Activated naive CD8-positive, alpha-beta T cell treated with anti-CD3 and anti-CD28 coated beads, Interleukin-2, amount 10 ng/mL, durations not matched to agents 7 days and 5 days (primary cell): Measurements from ENCODE around the gene SOX1. TPM values are rescaled to one million over a fixed set of nuclear protein-coding genes. Genes with fewer than 3 reads are reported as not detected.
A peak's percentile ranks its signal among the peaks of the same experiment; 100 is the strongest.

Experiments used
- ATAC-seq: fragments of 150-1000 bp; cut with Tn5 transposase; one replicate; pipeline ENCODE4 v1.10.0; 2021; ENCODE audit warnings: low read depth, moderate library complexity
- POLR2A ChIA-PET: fragments of 350-600 bp; sonication (Branson Sonifier 250); formaldehyde crosslinking; loops from one replicate; lab custom pipeline; 2021; ENCODE audit warnings: antibody characterized with exemption; lab: Charles Lee
- DNase-seq: peaks from one replicate; pipeline ENCODE4 v3.0.0; 2021
- H3K27ac Mint-ChIP-seq: one replicate; pipeline ENCODE4 v1.8.0; 2022; ENCODE audit warnings: mild to moderate bottlenecking, mixed read lengths
- H3K27me3 Mint-ChIP-seq: one replicate; pipeline ENCODE4 v1.8.0; 2022; ENCODE audit warnings: mild to moderate bottlenecking, moderate library complexity, mixed read lengths
- H3K36me3 Mint-ChIP-seq: one replicate; pipeline ENCODE4 v1.8.0; 2021; ENCODE audit warnings: mild to moderate bottlenecking, mixed read lengths
- H3K4me1 Mint-ChIP-seq: one replicate; pipeline ENCODE4 v1.8.0; 2021; ENCODE audit warnings: mixed read lengths
- H3K4me3 Mint-ChIP-seq: one replicate; pipeline ENCODE4 v1.8.0; 2022; ENCODE audit warnings: mild to moderate bottlenecking, moderate library complexity, mixed read lengths
- H3K9me3 Mint-ChIP-seq: one replicate; pipeline ENCODE4 v1.8.0; 2021; ENCODE audit warnings: mixed read lengths
- total RNA-seq, 2 experiments: library from RNA; stranded (reverse); gene quantifications; one replicate each; pipeline ENCODE4 v1.2.3, GENCODE V29; 2021

SOX1 gene
- not detected for total RNA-seq

DNA sequence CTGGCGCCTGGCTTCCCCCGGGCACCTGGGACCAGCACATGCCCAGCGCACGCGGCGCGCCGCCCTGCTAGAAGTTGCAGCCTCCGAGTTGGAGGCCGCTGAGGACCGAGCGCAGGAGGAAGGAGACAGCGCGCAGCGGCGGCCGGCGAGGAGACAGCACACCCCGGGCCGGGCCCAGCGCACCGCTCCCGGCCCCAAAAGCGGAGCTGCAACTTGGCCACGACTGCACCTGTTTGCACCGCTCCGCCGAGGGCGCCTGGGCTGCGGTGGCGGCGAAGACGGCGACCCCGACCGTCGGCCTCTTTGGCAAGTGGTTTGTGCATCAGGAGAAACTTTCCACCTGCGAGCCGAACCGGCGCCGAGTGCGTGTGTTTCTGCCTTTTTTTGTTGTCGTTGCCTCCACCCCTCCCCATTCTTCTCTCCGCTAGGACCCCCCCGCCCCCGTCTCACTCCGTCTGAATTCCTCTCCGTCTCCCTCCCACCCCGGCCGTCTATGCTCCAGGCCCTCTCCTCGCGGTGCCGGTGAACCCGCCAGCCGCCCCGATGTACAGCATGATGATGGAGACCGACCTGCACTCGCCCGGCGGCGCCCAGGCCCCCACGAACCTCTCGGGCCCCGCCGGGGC, at the start of gene SOX1:
Gene SOX1, plus strand, starts transcription at position 34 of the 626 bp plus-strand sequence. Its CDS starts 510 bp downstream, at position 544.
- Mint-ChIP-seq H3K9me3 (peaks cover 10% of the 10 kb centered on the region), H3K27me3 (peaks cover 64% of the 10 kb centered on the region), H3K4me3 (no peak within 1 kb of the TSS), H3K36me3 (peaks cover 6% of the 10 kb centered on the region), H3K27ac (peak within 1 kb of the TSS; percentile 74), H3K4me1 (peaks cover 1% of the 10 kb centered on the region)
- POLR2A ChIA-PET = no interaction called here
- DNase-seq = no peak
- ATAC-seq = no peak

DNA sequence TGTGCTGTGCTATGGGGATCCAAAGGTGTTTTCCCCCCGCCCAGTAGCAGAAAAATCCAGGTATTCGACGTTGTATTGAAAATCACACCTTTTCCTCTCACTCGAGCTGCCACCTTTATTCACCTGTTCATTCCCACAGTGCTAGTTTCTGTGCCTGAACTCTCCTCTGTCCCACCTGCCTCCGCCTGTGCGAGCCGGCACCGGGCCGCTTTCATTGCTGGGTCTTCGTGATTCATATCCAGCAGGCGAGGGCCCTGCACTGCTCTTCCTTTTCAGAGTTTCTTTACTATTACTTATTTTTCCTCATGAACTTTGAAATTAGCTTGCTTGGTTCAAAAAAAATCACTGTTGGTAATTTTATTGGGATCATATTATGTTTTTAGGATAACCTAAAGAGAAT, 42.4 kb upstream of the SOX1 start:
- Mint-ChIP-seq H3K27ac (no peak overlapping the region), H3K9me3 (peaks cover 2% of the 10 kb centered on the region), H3K36me3 (no peaks in the 10 kb centered on the region), H3K4me3 (no peak overlapping the region), H3K27me3 (no peaks in the 10 kb centered on the region), H3K4me1 (no peaks in the 10 kb centered on the region)
- POLR2A ChIA-PET = no interaction called here
- ATAC-seq (no peak), DNase-seq (no peak)

DNA sequence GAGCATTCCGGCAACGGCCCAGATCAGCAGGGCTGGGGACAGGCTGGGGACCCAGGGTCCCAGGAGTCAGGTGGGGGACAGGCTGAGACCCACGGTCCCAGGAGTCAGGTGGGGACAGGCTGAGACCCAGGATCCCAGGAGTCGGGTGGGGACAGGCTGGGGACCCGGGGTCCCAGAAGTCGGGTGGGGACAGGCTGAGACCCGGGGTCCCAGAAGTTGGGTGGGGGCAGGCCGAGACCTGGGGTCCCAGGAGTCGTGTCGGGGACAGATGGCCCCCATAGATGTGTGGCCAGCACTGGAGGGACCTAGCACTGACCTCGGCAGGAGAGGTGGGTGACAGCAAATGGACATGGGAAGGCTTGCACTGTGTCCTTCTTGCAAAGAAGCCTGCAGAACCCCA, 39.7 kb upstream of the SOX1 start:
- no peaks in the 10 kb centered on the region for H3K36me3 Mint-ChIP-seq
- POLR2A ChIA-PET = no interaction called here
- no peak overlapping the region for H3K27ac Mint-ChIP-seq
- H3K9me3 Mint-ChIP-seq = no peaks in the 10 kb centered on the region
- ATAC-seq = no peak
- H3K4me3 Mint-ChIP-seq = no peak overlapping the region
- H3K27me3 Mint-ChIP-seq = no peaks in the 10 kb centered on the region
- DNase-seq = no peak
- no peaks in the 10 kb centered on the region for H3K4me1 Mint-ChIP-seq

DNA sequence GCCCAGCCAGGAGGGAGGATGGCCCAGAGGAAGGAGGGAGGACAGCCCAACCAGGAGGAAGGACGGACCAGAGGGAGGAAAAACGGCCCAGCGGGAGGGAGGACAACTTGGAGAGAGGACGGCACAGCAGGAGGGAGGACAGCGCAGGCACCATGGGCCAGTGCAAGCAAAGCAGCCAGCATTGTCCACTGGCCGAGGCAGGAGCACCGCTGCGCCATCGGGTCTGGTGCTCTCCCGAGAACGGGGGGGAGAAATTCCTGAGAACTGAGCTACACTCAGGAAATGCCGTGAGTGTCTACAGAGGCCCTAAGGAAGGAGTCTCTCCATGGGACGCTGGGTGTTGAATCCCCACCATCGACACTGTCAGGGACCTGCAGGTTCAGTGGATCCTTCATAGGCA, 38.5 kb upstream of the SOX1 start:
- Mint-ChIP-seq H3K4me1 (no peaks in the 10 kb centered on the region), H3K4me3 (no peak overlapping the region), H3K36me3 (no peaks in the 10 kb centered on the region), H3K9me3 (no peaks in the 10 kb centered on the region), H3K27me3 (no peaks in the 10 kb centered on the region), H3K27ac (no peak overlapping the region)
- POLR2A ChIA-PET = no interaction called here
- ATAC-seq (no peak), DNase-seq (no peak)

DNA sequence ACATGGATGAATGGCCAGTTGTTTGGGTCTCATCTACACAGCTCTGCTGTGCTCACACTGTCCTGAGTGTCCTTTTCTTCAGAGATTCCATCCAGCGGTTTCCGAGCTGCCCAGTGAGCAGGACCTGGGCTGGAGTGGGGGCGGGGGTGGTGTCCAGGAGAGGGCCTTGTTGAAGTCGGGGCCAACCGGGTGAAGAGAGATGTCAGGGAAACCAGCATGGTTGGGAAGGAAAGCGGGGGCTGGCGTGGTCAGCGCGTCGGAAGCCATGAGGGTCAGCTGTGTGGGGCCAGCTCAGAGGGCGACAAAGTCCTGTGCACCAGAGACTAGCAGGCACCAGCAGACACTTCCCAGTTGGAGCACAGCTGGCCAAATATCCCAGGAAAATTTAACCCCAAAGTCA, 37.8 kb upstream of the SOX1 start:
- Mint-ChIP-seq H3K27me3 (no peaks in the 10 kb centered on the region), H3K9me3 (no peaks in the 10 kb centered on the region), H3K27ac (no peak overlapping the region), H3K36me3 (no peaks in the 10 kb centered on the region), H3K4me3 (no peak overlapping the region), H3K4me1 (no peaks in the 10 kb centered on the region)
- POLR2A ChIA-PET = no interaction called here
- DNase-seq = no peak
- ATAC-seq = no peak

DNA sequence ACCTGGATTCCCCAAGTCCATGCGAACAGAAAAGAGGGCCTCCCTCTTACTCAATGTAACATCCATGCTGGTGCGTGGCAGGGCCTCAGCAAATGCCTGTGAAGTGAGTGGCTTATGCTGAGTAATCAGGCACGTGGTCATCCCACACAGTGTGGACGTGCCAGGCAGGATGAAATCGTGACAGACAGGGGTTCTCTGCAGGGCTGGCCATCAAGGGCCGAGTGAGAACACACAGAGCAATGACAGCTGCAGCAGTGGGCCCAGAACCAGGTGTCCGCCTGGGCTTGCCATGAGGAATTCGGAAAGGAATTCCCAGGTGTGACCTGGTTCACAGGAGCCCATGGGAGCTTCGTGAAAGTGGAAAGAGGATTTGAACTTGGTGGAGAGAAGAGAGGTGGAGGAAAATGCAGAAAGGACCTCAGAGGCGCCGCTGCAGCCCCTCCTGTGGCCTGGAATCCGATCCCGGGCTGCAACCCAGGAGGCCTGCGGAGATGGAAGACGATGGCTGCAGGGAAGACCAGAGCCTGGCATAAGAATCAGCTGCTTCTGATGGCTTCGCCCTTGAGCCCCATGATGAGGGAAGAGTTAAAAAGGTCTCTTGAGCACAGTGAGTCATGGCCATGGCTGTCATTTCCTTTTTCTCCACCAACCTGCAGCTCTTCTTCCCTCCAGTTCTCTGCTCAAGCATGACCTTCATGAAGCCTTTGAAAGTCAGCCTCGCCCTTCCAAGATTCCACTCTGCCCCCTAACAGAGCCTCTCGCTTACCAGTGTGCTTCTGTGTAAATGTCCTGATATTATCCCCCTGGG, 34.6 kb upstream of the SOX1 start:
- POLR2A ChIA-PET = no interaction called here
- Mint-ChIP-seq H3K4me1 (no peaks in the 10 kb centered on the region), H3K4me3 (no peak overlapping the region), H3K27ac (no peak overlapping the region), H3K9me3 (peaks cover under 1% of the 10 kb centered on the region), H3K36me3 (no peaks in the 10 kb centered on the region), H3K27me3 (no peaks in the 10 kb centered on the region)
- DNase-seq (no peak), ATAC-seq (no peak)

DNA sequence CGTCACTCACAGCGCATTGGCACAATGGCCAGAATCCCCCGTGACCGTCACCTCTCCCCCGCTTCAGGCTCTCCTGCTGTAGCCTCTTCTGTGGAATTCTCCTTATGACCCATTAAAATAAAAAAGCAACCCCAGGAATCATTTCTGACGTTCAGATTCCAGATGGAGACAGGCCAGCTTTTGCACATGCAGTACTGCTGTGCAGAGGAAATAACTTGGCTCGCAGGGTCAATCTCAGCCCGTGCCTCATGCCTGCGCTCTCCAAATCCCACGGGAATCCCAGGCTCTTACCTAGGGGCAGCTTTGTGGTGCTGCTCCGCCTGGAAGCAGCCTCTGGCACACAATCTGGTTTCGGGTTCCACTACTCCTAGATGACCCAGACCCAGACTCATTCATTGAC, 32.7 kb upstream of the SOX1 start:
- H3K4me3 Mint-ChIP-seq = no peak overlapping the region
- no peaks in the 10 kb centered on the region for H3K36me3 Mint-ChIP-seq
- H3K27me3 Mint-ChIP-seq = no peaks in the 10 kb centered on the region
- ATAC-seq (no peak), DNase-seq (no peak)
- POLR2A ChIA-PET = no interaction called here
- H3K4me1 Mint-ChIP-seq = no peaks in the 10 kb centered on the region
- no peak overlapping the region for H3K27ac Mint-ChIP-seq
- H3K9me3 Mint-ChIP-seq = peaks cover 1% of the 10 kb centered on the region

DNA sequence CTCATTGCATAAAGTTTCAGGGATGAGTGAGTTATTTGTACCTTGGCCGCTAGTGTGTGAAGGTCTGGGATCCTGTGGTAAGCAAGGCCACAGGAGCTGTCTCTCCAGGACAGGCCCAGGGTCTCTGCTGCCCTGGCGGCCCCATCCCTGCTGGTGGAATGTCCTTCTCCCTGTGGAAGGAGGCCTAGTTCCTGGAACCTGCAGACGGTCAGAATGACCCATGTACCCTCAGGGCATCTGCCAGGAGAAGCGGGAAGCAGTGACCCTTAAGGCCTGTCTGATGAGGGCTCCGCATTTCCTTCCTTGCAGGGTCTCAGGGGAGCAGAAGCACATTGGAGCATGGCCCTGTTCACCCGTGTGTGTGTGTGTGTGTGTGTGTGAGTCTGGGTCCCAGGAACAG, 32.1 kb upstream of the SOX1 start:
- Mint-ChIP-seq H3K4me3 (no peak overlapping the region), H3K27ac (no peak overlapping the region), H3K4me1 (no peaks in the 10 kb centered on the region), H3K36me3 (no peaks in the 10 kb centered on the region), H3K27me3 (peaks cover 1% of the 10 kb centered on the region), H3K9me3 (peaks cover 1% of the 10 kb centered on the region)
- no peak for DNase-seq
- POLR2A ChIA-PET = no interaction called here
- ATAC-seq = no peak

DNA sequence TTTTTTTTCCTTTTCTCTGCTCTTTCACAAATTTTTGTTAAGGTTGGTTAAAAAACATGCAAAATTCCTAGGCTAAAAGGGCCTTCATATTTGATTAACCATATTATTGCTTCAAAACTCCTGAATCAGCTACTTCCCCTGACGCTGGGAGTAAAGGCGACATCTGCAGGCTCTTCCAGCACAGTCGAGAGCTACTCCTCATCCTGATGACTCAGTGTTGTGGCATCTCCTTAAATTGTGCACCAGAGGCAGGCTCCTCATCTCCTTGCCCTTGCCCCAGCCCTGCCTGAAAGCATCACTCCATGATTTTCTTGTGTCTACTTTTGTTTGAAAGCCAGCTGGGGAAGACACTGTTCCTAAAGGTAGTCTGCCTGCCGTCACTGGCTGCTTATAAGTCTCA, 24.5 kb upstream of the SOX1 start:
- H3K4me1 Mint-ChIP-seq = no peaks in the 10 kb centered on the region
- H3K4me3 Mint-ChIP-seq = no peak overlapping the region
- H3K27me3 Mint-ChIP-seq = peaks cover 4% of the 10 kb centered on the region
- POLR2A ChIA-PET = no interaction called here
- peaks cover 4% of the 10 kb centered on the region for H3K9me3 Mint-ChIP-seq
- no peak for DNase-seq
- ATAC-seq = no peak
- H3K27ac Mint-ChIP-seq = no peak overlapping the region
- no peaks in the 10 kb centered on the region for H3K36me3 Mint-ChIP-seq

DNA sequence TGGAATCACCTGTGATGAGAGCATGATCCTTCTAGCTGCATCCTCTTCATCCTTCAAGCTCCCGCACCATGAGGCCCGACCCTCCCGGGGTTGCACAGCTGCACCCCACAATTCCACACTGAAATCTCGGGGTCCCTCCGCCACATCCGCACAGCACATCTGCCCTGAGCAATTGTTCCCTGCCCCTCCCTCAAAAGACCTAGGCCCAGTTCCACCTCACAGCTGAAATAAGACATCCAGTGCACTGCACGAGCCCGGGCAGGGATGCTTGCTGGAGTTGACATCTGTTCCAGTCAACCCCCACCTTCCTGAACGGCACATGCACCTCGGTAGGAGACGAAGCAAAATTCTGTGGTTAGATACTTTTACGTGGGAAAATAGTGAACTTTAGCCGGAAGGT, 14.7 kb upstream of the SOX1 start:
- H3K27ac Mint-ChIP-seq = no peak overlapping the region
- peaks cover 4% of the 10 kb centered on the region for H3K9me3 Mint-ChIP-seq

DNA sequence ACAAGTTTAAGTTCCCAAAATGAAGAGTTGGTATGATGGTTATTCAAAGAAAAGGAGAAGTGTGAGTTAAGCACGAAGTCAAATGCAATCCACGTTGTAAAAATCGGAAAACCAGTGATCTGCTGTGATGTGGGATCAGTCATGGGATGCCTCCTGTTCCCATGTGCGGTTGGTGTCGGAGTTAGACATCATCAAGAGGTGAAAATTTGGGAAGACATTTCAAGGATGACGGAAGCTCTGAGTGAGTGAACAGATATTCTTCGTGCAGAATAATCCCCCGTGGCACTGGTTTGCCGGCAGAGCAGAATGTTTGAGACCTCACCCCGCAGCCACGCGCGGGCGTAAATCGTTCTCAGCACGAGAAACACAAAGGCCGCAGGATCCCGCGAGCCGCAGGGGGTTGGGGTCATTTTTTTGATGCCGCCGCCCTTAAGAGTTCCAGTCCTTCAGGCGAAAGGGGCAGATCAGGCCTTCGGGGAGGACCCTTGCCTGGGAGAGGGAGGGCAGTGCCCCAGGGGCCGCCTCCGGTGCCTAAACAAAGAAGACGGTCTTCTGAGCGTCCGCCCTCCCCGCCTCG, 13.7 kb upstream of the SOX1 start:
- DNase-seq = no peak
- H3K4me3 Mint-ChIP-seq = no peak overlapping the region
- H3K9me3 Mint-ChIP-seq = peaks cover 4% of the 10 kb centered on the region
- H3K4me1 Mint-ChIP-seq = peaks cover 2% of the 10 kb centered on the region
- peaks cover 5% of the 10 kb centered on the region for H3K36me3 Mint-ChIP-seq
- H3K27ac Mint-ChIP-seq = no peak overlapping the region
- POLR2A ChIA-PET = no interaction called here
- no peak for ATAC-seq
- H3K27me3 Mint-ChIP-seq = peaks cover 59% of the 10 kb centered on the region

More for the DNA sequence above, 14.7 kb upstream of the SOX1 start:
- POLR2A ChIA-PET = no interaction called here
- Mint-ChIP-seq H3K27me3 (peaks cover 49% of the 10 kb centered on the region), H3K4me3 (no peak overlapping the region), H3K36me3 (peaks cover 5% of the 10 kb centered on the region), H3K4me1 (peaks cover 2% of the 10 kb centered on the region)
- DNase-seq (no peak), ATAC-seq (no peak)

DNA sequence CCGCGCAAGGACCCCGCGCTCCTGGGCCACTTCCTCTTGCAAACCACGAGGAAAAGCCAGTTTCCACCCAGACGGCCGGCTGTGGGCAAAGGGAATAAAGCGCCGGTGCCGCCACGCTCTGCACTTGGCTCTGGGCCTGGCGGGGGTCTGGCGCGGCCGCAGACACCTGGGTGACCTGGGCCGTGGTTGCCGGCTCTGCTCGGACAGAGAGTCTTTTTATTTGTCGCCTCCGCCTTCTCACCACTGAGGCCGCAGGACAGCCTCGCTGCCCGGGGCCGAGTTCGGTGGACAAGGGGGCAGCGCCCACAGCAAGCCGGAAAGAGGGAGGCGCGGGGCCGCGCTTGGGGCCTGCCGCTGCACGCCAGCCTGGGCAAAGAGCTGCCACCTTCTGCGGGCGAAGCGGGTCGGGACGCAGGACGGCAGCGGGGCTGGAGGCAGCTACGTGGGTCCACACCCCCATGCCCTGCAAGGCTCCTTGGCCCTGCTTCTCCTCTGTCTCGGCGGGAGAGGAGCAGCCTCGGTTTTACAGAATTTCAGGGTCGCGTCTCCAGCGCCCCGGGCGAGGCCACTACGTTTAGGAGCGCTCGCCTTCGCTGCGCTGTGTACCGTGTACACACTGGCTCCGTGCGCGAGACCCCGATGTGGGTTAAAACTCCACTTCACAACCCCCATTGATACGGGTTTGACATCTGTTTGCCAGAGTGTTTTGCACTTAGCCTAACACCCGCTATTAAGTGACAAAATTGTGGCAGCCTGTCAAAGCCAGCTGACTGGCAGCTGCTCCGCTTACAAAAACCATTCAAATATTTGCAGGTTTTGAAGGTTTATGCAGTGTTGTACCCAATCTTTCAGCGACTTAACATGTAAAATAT, 13.0 kb upstream of the SOX1 start:
- POLR2A ChIA-PET = no interaction called here
- no peak for DNase-seq
- Mint-ChIP-seq H3K27me3 (peaks cover 67% of the 10 kb centered on the region), H3K36me3 (peaks cover 5% of the 10 kb centered on the region), H3K27ac (no peak overlapping the region), H3K9me3 (peaks cover 4% of the 10 kb centered on the region), H3K4me3 (no peak overlapping the region), H3K4me1 (peaks cover 2% of the 10 kb centered on the region)
- no peak for ATAC-seq

DNA sequence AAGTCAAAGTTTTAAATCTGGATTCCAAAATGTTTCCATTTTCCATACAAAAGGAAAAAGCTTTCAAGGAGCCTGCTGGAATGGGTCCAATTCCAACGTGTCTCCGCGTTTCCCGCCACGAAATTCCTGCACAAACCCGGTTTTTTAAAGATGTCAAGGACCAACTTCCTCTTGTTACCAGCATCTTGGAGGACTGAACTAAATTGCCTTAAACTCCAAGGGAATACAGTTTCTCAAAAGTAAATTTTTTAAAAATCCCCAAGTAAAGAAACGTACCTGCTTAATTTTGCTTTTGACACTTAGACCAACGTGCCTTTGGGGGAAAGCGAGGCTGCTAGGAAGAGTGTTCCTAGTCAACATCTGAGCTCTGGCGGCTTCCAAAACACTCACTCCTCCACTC, 12.3 kb upstream of the SOX1 start:
- peaks cover 2% of the 10 kb centered on the region for H3K4me1 Mint-ChIP-seq

More for the DNA sequence above, 12.3 kb upstream of the SOX1 start:
- POLR2A ChIA-PET = no interaction called here
- DNase-seq (no peak), ATAC-seq (no peak)
- Mint-ChIP-seq H3K4me3 (no peak overlapping the region), H3K36me3 (peaks cover 5% of the 10 kb centered on the region), H3K27me3 (peaks cover 73% of the 10 kb centered on the region), H3K9me3 (peaks cover 4% of the 10 kb centered on the region), H3K27ac (no peak overlapping the region)
